Naive thymus-derived CD4-positive, alpha-beta T cell (primary cell): ENCODE data around the gene COL17A1. TPM values are rescaled to one million over a fixed set of nuclear protein-coding genes. Genes with fewer than 3 reads are reported as not detected.

Experiments used
- ATAC-seq: fragments of 150-1000 bp; cut with Tn5 transposase; 2 replicates; pipeline ENCODE4 v1.10.0; 2021; ENCODE audit warnings: mild to moderate bottlenecking, moderate library complexity
- CTCF ChIA-PET: fragments of 350-600 bp; sonication (Branson Sonifier 250); formaldehyde crosslinking; loops from one replicate; lab custom pipeline; 2021; ENCODE audit warnings: antibody characterized with exemption; lab: Charles Lee
- POLR2A ChIA-PET: fragments of 350-600 bp; sonication (Branson Sonifier 250); formaldehyde crosslinking; loops from one replicate; lab custom pipeline; 2021; ENCODE audit warnings: antibody characterized with exemption, inconsistent platforms; lab: Charles Lee
- DNase-seq, 9 donors: peaks; one replicate each; pipeline versions ENCODE4 v3.0.0 to v3.0.0-alpha.2; 2020 to 2022; ENCODE audit warnings: mixed read lengths in 1 of 9
- H3K27ac ChIP-seq: one replicate; pipeline ENCODE4 v1.7.0; 2013; ENCODE audit warnings: mild to moderate bottlenecking, low read depth, low read length, moderate library complexity
- H3K27me3 ChIP-seq, 2 donors: one replicate each; pipeline ENCODE4 v1.7.0; 2013; ENCODE audit warnings: low read length in 2 of 2, mild to moderate bottlenecking in 2 of 2, moderate library complexity in 2 of 2; ENCODE audit not compliant: control insufficient read depth in 2 of 2, insufficient read depth in 2 of 2
- H3K36me3 ChIP-seq, 3 experiments: 1 replicate in 2 of 3; 2 replicates in 1 of 3; pipeline ENCODE4 v1.7.0; 2013; ENCODE audit warnings: low read length in 3 of 3, mild to moderate bottlenecking in 3 of 3, moderate library complexity in 1 of 3; ENCODE audit not compliant: insufficient read depth in 3 of 3, control insufficient read depth in 2 of 3
- H3K4me1 ChIP-seq, 2 donors: one replicate each; pipeline ENCODE4 v1.7.0; 2013; ENCODE audit warnings: low read length in 2 of 2, mild to moderate bottlenecking in 2 of 2, moderate library complexity in 1 of 2; ENCODE audit not compliant: control insufficient read depth in 2 of 2, insufficient read depth in 2 of 2
- H3K4me3 ChIP-seq: 2 replicates; pipeline ENCODE4 v1.7.0; 2013; ENCODE audit warnings: mild to moderate bottlenecking, low read length
- H3K9me3 ChIP-seq, 3 experiments: 1 replicate in 2 of 3; 2 replicates in 1 of 3; pipeline ENCODE4 v1.7.0; 2013; ENCODE audit warnings: low read length in 3 of 3; ENCODE audit not compliant: control insufficient read depth in 2 of 3
- H3K27ac Mint-ChIP-seq, 9 donors: one replicate each; pipeline ENCODE4 v1.8.0; 2020 to 2022; ENCODE audit warnings: mixed read lengths in 9 of 9, mild to moderate bottlenecking in 8 of 9, moderate library complexity in 5 of 9, inconsistent platforms in 2 of 9
- H3K27me3 Mint-ChIP-seq, 5 donors: one replicate each; pipeline ENCODE4 v1.8.0; 2021 to 2022; ENCODE audit warnings: mixed read lengths in 5 of 5, mild to moderate bottlenecking in 1 of 5
- H3K36me3 Mint-ChIP-seq, 5 donors: one replicate each; pipeline ENCODE4 v1.8.0; 2020 to 2022; ENCODE audit warnings: mixed read lengths in 5 of 5, mild to moderate bottlenecking in 3 of 5, inconsistent platforms in 1 of 5
- H3K4me1 Mint-ChIP-seq, 7 donors: one replicate each; pipeline ENCODE4 v1.8.0; 2020 to 2022; ENCODE audit warnings: mixed read lengths in 7 of 7, mild to moderate bottlenecking in 3 of 7, inconsistent platforms in 1 of 7
- H3K4me3 Mint-ChIP-seq, 10 donors: one replicate each; pipeline ENCODE4 v1.8.0; 2020 to 2022; ENCODE audit warnings: mild to moderate bottlenecking in 10 of 10, mixed read lengths in 10 of 10, moderate library complexity in 6 of 10, inconsistent platforms in 2 of 10
- H3K9me3 Mint-ChIP-seq, 11 donors: one replicate each; pipeline ENCODE4 v1.8.0; 2020 to 2022; ENCODE audit warnings: mixed read lengths in 11 of 11, mild to moderate bottlenecking in 4 of 11, inconsistent platforms in 1 of 11, moderate library complexity in 1 of 11
- intact Hi-C, 2 donors: fragments of 100-400 bp; cut with micrococcal nuclease; formaldehyde crosslinking; loops; one replicate each; pipeline ENCODE4 v1.15.1; 2023
- polyA plus RNA-seq, 2 donors: library from polyadenylated mRNA; unstranded; fragments of 300-500 nt; fragmentation: Illumina TruSeq; gene quantifications; one replicate each; pipeline ENCODE4 v1.2.3, GENCODE V29; 2021
- total RNA-seq, 6 experiments: library from RNA in 5 of 6; stranded (reverse) in 5 of 6; gene quantifications; 1 replicate in 5 of 6; 2 replicates in 1 of 6; pipeline ENCODE4 v1.2.3 and lab custom pipeline; 2021 to 2026

Gene COL17A1
- total and polyA plus RNA-seq, 7 experiments from 2014 or later: not detected

- H3K27ac ChIP-seq: no peak overlapping the region
- DNase-seq (no peak), ATAC-seq (no peak)
- CTCF ChIA-PET: interaction anchor here (0.6 kb wide), 2 partner anchors 57 to 575 kb away, joined by 3 to 5 read pairs; no protein-coding TSS in a partner anchor
- H3K9me3 Mint-ChIP-seq: no peaks in the 10 kb centered on the region
- H3K4me3 ChIP-seq: no peak overlapping the region
- no peak overlapping the region for H3K4me3 Mint-ChIP-seq
- intact Hi-C loops: no loop called here
- peaks cover 0 to 2% (median 0%) of the 10 kb centered on the region in 7 donors for H3K4me1 Mint-ChIP-seq
- no peaks in the 10 kb centered on the region for H3K27me3 ChIP-seq
- H3K27ac Mint-ChIP-seq: no peak overlapping the region
- no peaks in the 10 kb centered on the region for H3K4me1 ChIP-seq
- H3K36me3 Mint-ChIP-seq: no peaks in the 10 kb centered on the region
- POLR2A ChIA-PET: interaction anchor here (0.7 kb wide), 1 partner anchor 160 kb away, joined by 3 read pairs; no protein-coding TSS in a partner anchor
- no peaks in the 10 kb centered on the region for H3K9me3 ChIP-seq
- no peaks in the 10 kb centered on the region for H3K36me3 ChIP-seq
- H3K27me3 Mint-ChIP-seq: peaks cover 0 to 38% (median 0%) of the 10 kb centered on the region in 5 donors
Observed at GRCh38 chr10:104066945-104067344, 18.7 kb downstream of the COL17A1 start.

GRCh38 chr10:104065748-104066147 lies 19.9 kb downstream of the COL17A1 start:
- Mint-ChIP-seq H3K27ac (no peak overlapping the region), H3K4me1 (peaks cover 0 to 2% (median 0%) of the 10 kb centered on the region in 7 donors), H3K36me3 (no peaks in the 10 kb centered on the region), H3K9me3 (no peaks in the 10 kb centered on the region), H3K4me3 (no peak overlapping the region), H3K27me3 (peaks cover 0 to 36% (median 0%) of the 10 kb centered on the region in 5 donors)
- Histone ChIP-seq H3K9me3 (no peaks in the 10 kb centered on the region), H3K36me3 (no peaks in the 10 kb centered on the region), H3K27ac (no peak overlapping the region), H3K4me3 (no peak overlapping the region), H3K27me3 (no peaks in the 10 kb centered on the region), H3K4me1 (no peaks in the 10 kb centered on the region)
- POLR2A ChIA-PET: no interaction called here
- intact Hi-C loops: no loop called here
- ATAC-seq: no peak
- CTCF ChIA-PET: interaction anchor here (0.6 kb wide), 1 partner anchor 1960 kb away, joined by 3 read pairs; no protein-coding TSS in a partner anchor
- no peak for DNase-seq

- Histone ChIP-seq H3K4me3 (no peak overlapping the region), H3K36me3 (no peaks in the 10 kb centered on the region), H3K27ac (no peak overlapping the region), H3K27me3 (no peaks in the 10 kb centered on the region), H3K4me1 (no peaks in the 10 kb centered on the region), H3K9me3 (no peaks in the 10 kb centered on the region)
- ChIA-PET POLR2A (interaction anchor here (0.6 kb wide), 1 partner anchor 153 kb away, joined by 3 read pairs; no protein-coding TSS in a partner anchor), CTCF (interaction anchor here (0.6 kb wide), 1 partner anchor 1708 kb away, joined by 3 read pairs; no protein-coding TSS in a partner anchor)
- Mint-ChIP-seq H3K9me3 (no peaks in the 10 kb centered on the region), H3K36me3 (no peaks in the 10 kb centered on the region), H3K27ac (no peak overlapping the region), H3K27me3 (peaks cover 0 to 19% (median 0%) of the 10 kb centered on the region in 5 donors), H3K4me3 (no peak overlapping the region), H3K4me1 (no peaks in the 10 kb centered on the region)
- DNase-seq (no peak), ATAC-seq (no peak)
- intact Hi-C loops: no loop called here
Observed at GRCh38 chr10:104061196-104061595, 24.5 kb downstream of the COL17A1 start.

GRCh38 chr10:104059364-104059763 lies 26.3 kb downstream of the COL17A1 start:
- H3K4me1 ChIP-seq: no peaks in the 10 kb centered on the region
- Mint-ChIP-seq H3K4me3 (no peak overlapping the region), H3K27ac (no peak overlapping the region), H3K36me3 (no peaks in the 10 kb centered on the region), H3K27me3 (peaks cover 0 to 9% (median 0%) of the 10 kb centered on the region in 5 donors), H3K4me1 (no peaks in the 10 kb centered on the region), H3K9me3 (no peaks in the 10 kb centered on the region)
- intact Hi-C loops: no loop called here
- DNase-seq: no peak
- H3K27ac ChIP-seq: no peak overlapping the region
- ATAC-seq: no peak
- H3K4me3 ChIP-seq: no peak overlapping the region
- CTCF ChIA-PET: interaction anchor here (0.6 to 1.1 kb wide), 2 partner anchors 64 to 350 kb away, joined by 3 read pairs; no protein-coding TSS in a partner anchor
- no peaks in the 10 kb centered on the region for H3K9me3 ChIP-seq
- no peaks in the 10 kb centered on the region for H3K36me3 ChIP-seq
- POLR2A ChIA-PET: interaction anchor here (0.5 kb wide), 1 partner anchor 415 kb away, joined by 3 read pairs; no protein-coding TSS in a partner anchor
- no peaks in the 10 kb centered on the region for H3K27me3 ChIP-seq

GRCh38 chr10:104057717-104058116 lies 28.0 kb downstream of the COL17A1 start:
- Histone ChIP-seq H3K27ac (no peak overlapping the region), H3K4me1 (no peaks in the 10 kb centered on the region), H3K27me3 (no peaks in the 10 kb centered on the region), H3K9me3 (no peaks in the 10 kb centered on the region), H3K36me3 (no peaks in the 10 kb centered on the region), H3K4me3 (no peak overlapping the region)
- no peak overlapping the region for H3K27ac Mint-ChIP-seq
- ATAC-seq (no peak), DNase-seq (no peak)
- CTCF ChIA-PET: no interaction called here
- no peak overlapping the region for H3K4me3 Mint-ChIP-seq
- H3K4me1 Mint-ChIP-seq: no peaks in the 10 kb centered on the region
- H3K36me3 Mint-ChIP-seq: no peaks in the 10 kb centered on the region
- POLR2A ChIA-PET: no interaction called here
- no peaks in the 10 kb centered on the region for H3K9me3 Mint-ChIP-seq
- H3K27me3 Mint-ChIP-seq: peaks cover 0 to 4% (median 0%) of the 10 kb centered on the region in 5 donors
- intact Hi-C loops: no loop called here

- DNase-seq (no peak), ATAC-seq (no peak)
- Histone ChIP-seq H3K4me3 (no peak overlapping the region), H3K4me1 (no peaks in the 10 kb centered on the region), H3K9me3 (no peaks in the 10 kb centered on the region), H3K27me3 (no peaks in the 10 kb centered on the region), H3K27ac (no peak overlapping the region), H3K36me3 (no peaks in the 10 kb centered on the region)
- no peak overlapping the region for H3K27ac Mint-ChIP-seq
- ChIA-PET CTCF (no interaction called here), POLR2A (no interaction called here)
- H3K27me3 Mint-ChIP-seq: peaks cover 0 to 4% (median 0%) of the 10 kb centered on the region in 5 donors
- H3K4me1 Mint-ChIP-seq: no peaks in the 10 kb centered on the region
- H3K4me3 Mint-ChIP-seq: no peak overlapping the region
- intact Hi-C loops: no loop called here
- H3K9me3 Mint-ChIP-seq: no peaks in the 10 kb centered on the region
- no peaks in the 10 kb centered on the region for H3K36me3 Mint-ChIP-seq
Observed at GRCh38 chr10:104056619-104057273, 28.9 kb downstream of the COL17A1 start.
